ENCODE results near the gene SIVA1. TPM values are rescaled to one million over a fixed set of nuclear protein-coding genes. Genes with fewer than 3 reads are reported as not detected.
A peak's percentile ranks its signal among the peaks of the same experiment; 100 is the strongest.

Gene SIVA1
- total RNA-seq, 1 donor from 2014 or later: 117 TPM

- H3K27ac Mint-ChIP-seq: peak overlapping the region; percentile 71
- H3K9me3 Mint-ChIP-seq: no peaks in the 10 kb centered on the region
- peak overlapping the region; percentile 39 for H3K4me3 Mint-ChIP-seq
- peaks cover 34% of the 10 kb centered on the region for H3K36me3 Mint-ChIP-seq (ENCODE audit: low read depth)
- no peaks in the 10 kb centered on the region for H3K27me3 Mint-ChIP-seq
- intact Hi-C loops (cut with micrococcal nuclease): no loop called here
- DNase-seq: no peak
- peaks cover 36% of the 10 kb centered on the region for H3K4me1 Mint-ChIP-seq
Measured at GRCh38 chr14:104757238-104757585, 4.3 kb downstream of the SIVA1 start.

GRCh38 chr14:104757681-104758392 is 4.9 kb downstream of the SIVA1 start:
- intact Hi-C loops (cut with micrococcal nuclease): no loop called here
- H3K9me3 Mint-ChIP-seq: no peaks in the 10 kb centered on the region
- H3K4me3 Mint-ChIP-seq: no peak overlapping the region
- no peaks in the 10 kb centered on the region for H3K27me3 Mint-ChIP-seq
- no peak overlapping the region for H3K27ac Mint-ChIP-seq
- peaks cover 34% of the 10 kb centered on the region for H3K36me3 Mint-ChIP-seq (ENCODE audit: low read depth)
- peaks cover 32% of the 10 kb centered on the region for H3K4me1 Mint-ChIP-seq
- DNase-seq: no peak

GRCh38 chr14:104758981-104759969 is 6.3 kb downstream of the SIVA1 start:
- Mint-ChIP-seq H3K4me3 (no peak overlapping the region), H3K9me3 (no peaks in the 10 kb centered on the region), H3K27me3 (no peaks in the 10 kb centered on the region), H3K27ac (no peak overlapping the region), H3K4me1 (peaks cover 24% of the 10 kb centered on the region), H3K36me3 (ENCODE audit: low read depth) (peaks cover 32% of the 10 kb centered on the region)
- intact Hi-C loops (cut with micrococcal nuclease): no loop called here
- DNase-seq: no peak

DNA sequence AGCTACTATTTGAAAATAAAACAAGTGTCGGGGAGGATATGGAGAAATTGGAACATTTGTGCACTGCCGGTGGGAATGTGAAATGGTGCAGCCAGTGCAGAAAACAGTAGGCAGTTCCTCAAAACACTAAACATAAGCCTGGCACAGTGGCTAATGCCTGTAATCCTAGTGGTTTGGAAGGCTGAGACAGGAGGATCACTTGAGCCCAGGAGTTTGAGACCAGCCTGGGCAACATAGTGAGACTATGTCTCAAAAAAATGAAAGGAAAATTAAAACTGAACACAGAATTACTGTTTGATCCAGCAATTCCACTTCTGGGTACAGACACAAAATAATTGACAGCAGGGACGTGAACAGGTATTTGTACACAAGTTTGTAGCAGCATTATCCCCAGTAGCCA is 12.6 kb downstream of the SIVA1 start:
- Mint-ChIP-seq H3K4me1 (peaks cover 3% of the 10 kb centered on the region), H3K4me3 (no peak overlapping the region), H3K27me3 (no peaks in the 10 kb centered on the region), H3K27ac (no peak overlapping the region), H3K36me3 (ENCODE audit: low read depth) (peaks cover 10% of the 10 kb centered on the region), H3K9me3 (no peaks in the 10 kb centered on the region)
- intact Hi-C loops (cut with micrococcal nuclease): no loop called here
- DNase-seq: no peak

GRCh38 chr14:104766256-104766862 is 13.4 kb downstream of the SIVA1 start:
- H3K9me3 Mint-ChIP-seq: no peaks in the 10 kb centered on the region
- intact Hi-C loops (cut with micrococcal nuclease): no loop called here
- H3K27me3 Mint-ChIP-seq: no peaks in the 10 kb centered on the region
- H3K4me3 Mint-ChIP-seq: no peak overlapping the region
- H3K27ac Mint-ChIP-seq: no peak overlapping the region
- H3K4me1 Mint-ChIP-seq: peaks cover 3% of the 10 kb centered on the region
- H3K36me3 Mint-ChIP-seq (ENCODE audit: low read depth): peaks cover 17% of the 10 kb centered on the region
- no peak for DNase-seq

DNA sequence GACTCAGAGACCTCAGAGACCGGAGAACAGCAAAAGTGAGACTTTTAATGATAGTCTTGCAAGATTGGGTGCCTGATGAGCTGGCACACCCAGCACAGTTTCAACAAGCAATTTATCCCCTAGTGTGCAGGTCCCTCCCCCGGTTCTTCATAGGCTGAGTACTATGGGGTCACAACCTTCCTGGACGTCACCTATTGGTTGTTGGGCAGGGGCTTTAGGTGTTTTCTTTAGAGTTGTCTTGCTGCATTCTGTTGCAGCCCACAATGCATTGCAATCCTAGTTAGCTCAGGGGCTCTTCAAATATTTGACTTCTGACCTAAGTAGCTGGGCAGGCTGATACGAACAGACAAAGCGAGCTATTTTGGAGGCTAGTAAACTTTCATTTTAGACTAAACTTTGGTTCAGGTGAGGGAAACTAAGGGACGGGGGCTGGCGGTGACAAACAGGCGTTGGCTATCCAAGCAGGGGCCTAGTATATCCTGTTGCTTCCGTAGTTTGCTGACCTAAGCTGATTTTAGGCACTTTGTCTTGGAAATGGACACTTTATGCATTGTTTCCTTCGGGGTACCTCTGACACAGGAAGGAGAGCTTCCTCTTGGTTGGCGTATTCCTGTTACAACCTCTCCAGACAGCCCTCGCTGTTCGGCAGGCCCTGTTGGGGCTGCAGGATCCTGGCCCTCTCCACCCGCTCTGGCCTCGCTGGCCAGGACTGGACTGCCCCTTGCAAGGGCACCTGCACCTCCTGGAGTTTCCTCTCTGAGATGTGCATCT is 14.1 kb downstream of the SIVA1 start:
- Mint-ChIP-seq H3K27me3 (no peaks in the 10 kb centered on the region), H3K36me3 (ENCODE audit: low read depth) (peaks cover 23% of the 10 kb centered on the region), H3K4me1 (peaks cover 3% of the 10 kb centered on the region), H3K27ac (no peak overlapping the region), H3K4me3 (no peak overlapping the region), H3K9me3 (no peaks in the 10 kb centered on the region)
- DNase-seq: no peak
- intact Hi-C loops (cut with micrococcal nuclease): no loop called here

GRCh38 chr14:104767634-104767918 is 14.6 kb downstream of the SIVA1 start:
- DNase-seq: no peak
- H3K9me3 Mint-ChIP-seq: no peaks in the 10 kb centered on the region
- H3K27ac Mint-ChIP-seq: no peak overlapping the region
- no peak overlapping the region for H3K4me3 Mint-ChIP-seq
- H3K4me1 Mint-ChIP-seq: peaks cover 3% of the 10 kb centered on the region
- peaks cover 27% of the 10 kb centered on the region for H3K36me3 Mint-ChIP-seq (ENCODE audit: low read depth)
- intact Hi-C loops (cut with micrococcal nuclease): no loop called here
- H3K27me3 Mint-ChIP-seq: no peaks in the 10 kb centered on the region

- no peak overlapping the region for H3K27ac Mint-ChIP-seq
- DNase-seq: peak; percentile 98
- peaks cover 3% of the 10 kb centered on the region for H3K4me1 Mint-ChIP-seq
- no peaks in the 10 kb centered on the region for H3K27me3 Mint-ChIP-seq
- intact Hi-C loops (cut with micrococcal nuclease): loop anchor here (1.0 to 2.0 kb wide), 4 partner anchors 16 to 102 kb away; partner anchors contain the start of gene ZBTB42
- peaks cover 33% of the 10 kb centered on the region for H3K36me3 Mint-ChIP-seq (ENCODE audit: low read depth)
- no peak overlapping the region for H3K4me3 Mint-ChIP-seq
- no peaks in the 10 kb centered on the region for H3K9me3 Mint-ChIP-seq
Measured at GRCh38 chr14:104768437-104769323, 15.7 kb downstream of the SIVA1 start.

DNA sequence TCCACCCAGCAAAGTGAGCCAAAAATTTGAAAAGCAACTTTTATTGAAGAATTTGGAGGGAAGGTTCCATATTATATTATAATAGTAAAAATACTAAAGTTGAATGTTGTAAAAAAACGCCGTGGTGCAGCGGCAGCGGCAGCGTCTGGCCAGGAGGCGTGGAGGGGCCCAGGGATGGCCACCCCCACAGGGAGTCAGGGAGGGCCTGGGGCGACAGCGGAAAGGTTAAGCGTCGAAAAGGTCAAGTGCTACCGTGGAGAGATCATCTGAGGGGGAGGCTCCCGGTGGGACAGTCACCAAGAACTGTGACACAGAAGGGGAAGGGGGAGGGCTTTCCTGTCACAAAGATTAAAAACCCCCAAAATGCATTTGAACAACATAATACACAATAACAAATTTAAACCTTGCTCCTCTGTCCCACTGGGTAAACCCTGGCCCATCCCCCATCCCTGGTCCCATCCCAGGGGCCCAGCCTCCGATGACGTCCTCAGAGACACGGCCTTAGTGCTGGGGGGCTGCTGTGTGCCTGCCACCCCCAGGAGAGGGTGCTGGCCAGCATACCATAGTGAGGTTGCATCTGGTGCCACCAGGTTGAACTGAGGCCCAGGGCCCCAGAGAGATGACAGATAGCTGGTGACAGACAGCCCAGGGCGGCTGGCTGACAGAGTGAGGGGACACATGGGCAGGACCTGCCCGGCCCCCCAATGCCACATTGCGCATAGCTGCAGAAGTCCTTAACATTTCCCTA is 16.6 kb downstream of the SIVA1 start:
- no peak overlapping the region for H3K4me3 Mint-ChIP-seq
- no peak overlapping the region for H3K27ac Mint-ChIP-seq
- intact Hi-C loops (cut with micrococcal nuclease): loop anchor here (2.0 kb wide), 2 partner anchors 31 to 101 kb away; partner anchors contain the start of gene ZBTB42
- peaks cover 36% of the 10 kb centered on the region for H3K36me3 Mint-ChIP-seq (ENCODE audit: low read depth)
- no peaks in the 10 kb centered on the region for H3K27me3 Mint-ChIP-seq
- no peaks in the 10 kb centered on the region for H3K9me3 Mint-ChIP-seq
- peaks cover 3% of the 10 kb centered on the region for H3K4me1 Mint-ChIP-seq
- DNase-seq: no peak

GRCh38 chr14:104770072-104770579 is 17.2 kb downstream of the SIVA1 start:
- intact Hi-C loops (cut with micrococcal nuclease): no loop called here
- H3K36me3 Mint-ChIP-seq (ENCODE audit: low read depth): peaks cover 37% of the 10 kb centered on the region
- no peak for DNase-seq
- H3K27ac Mint-ChIP-seq: no peak overlapping the region
- H3K4me3 Mint-ChIP-seq: no peak overlapping the region
- H3K4me1 Mint-ChIP-seq: peaks cover 3% of the 10 kb centered on the region
- H3K27me3 Mint-ChIP-seq: no peaks in the 10 kb centered on the region
- no peaks in the 10 kb centered on the region for H3K9me3 Mint-ChIP-seq

- Mint-ChIP-seq H3K27me3 (no peaks in the 10 kb centered on the region), H3K4me3 (no peak overlapping the region), H3K9me3 (no peaks in the 10 kb centered on the region), H3K27ac (no peak overlapping the region), H3K36me3 (ENCODE audit: low read depth) (peaks cover 40% of the 10 kb centered on the region), H3K4me1 (peaks cover 3% of the 10 kb centered on the region)
- DNase-seq: no peak
- intact Hi-C loops (cut with micrococcal nuclease): no loop called here
Measured at GRCh38 chr14:104770851-104771272, 17.9 kb downstream of the SIVA1 start.

DNA sequence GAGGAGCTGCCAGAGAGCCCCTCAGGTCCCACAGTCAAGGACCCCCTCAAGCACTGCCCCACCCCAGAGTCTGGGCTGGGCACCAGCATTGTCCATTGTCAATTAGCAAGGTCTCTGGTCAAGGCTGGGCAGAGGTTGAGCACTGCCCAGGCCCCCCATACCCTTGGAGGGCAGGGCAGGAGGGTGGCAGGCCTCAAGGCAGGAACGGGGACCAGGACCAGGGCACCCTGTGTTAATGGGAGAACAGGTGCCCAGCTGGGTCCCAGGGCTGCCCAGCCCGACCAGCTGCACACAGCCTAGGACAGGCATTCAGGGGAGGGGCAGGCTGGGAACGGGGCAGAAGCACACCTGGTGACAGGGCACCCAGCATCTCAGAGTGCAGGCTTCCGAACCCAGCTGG is 18.4 kb downstream of the SIVA1 start:
- Mint-ChIP-seq H3K36me3 (ENCODE audit: low read depth) (peaks cover 44% of the 10 kb centered on the region), H3K4me1 (peaks cover 3% of the 10 kb centered on the region), H3K4me3 (no peak overlapping the region), H3K27me3 (no peaks in the 10 kb centered on the region), H3K27ac (no peak overlapping the region), H3K9me3 (no peaks in the 10 kb centered on the region)
- intact Hi-C loops (cut with micrococcal nuclease): no loop called here
- no peak for DNase-seq
